Measurements from ENCODE around the gene SMCO3.
"Not testable (repeated sequence)": the region's sequence is repeated elsewhere in the genome, so short reads cannot be mapped to it uniquely, and the experiment has no call there.

GRCh38 chr12:14766020-14766419 lies 48.0 kb downstream of the SMCO3 start:
- not testable (repeated sequence) for TF ChIP-seq CTCF, POLR2A (IDR thresholded peaks at IDR 0.05)

Measured in Peyer's patch (tissue), 4 donors.